GM12873 (cell line): ENCODE results near the gene LRRC41.

ENCODE experiments used
- CTCF ChIP-seq: IDR thresholded peaks from 2 replicates; pipeline ENCODE4 v1.5.1; 2012; ENCODE audit warnings: low read depth, mild to moderate bottlenecking, moderate library complexity, low read length, control low read depth; ENCODE audit not compliant: insufficient read depth; ENCODE audit errors: missing control alignments

The LRRC41 gene

GRCh38 chr1:46289134-46289494 lies 14.3 kb downstream of the LRRC41 start:
- no peak for TF ChIP-seq CTCF

- no peak for TF ChIP-seq CTCF
These were observed 14.8 kb downstream of the LRRC41 start for GRCh38 chr1:46288485-46289133.

- no peak for TF ChIP-seq CTCF
These were observed 17.5 kb downstream of the LRRC41 start for GRCh38 chr1:46285730-46286477.

- no peak for TF ChIP-seq CTCF
These were observed 18.5 kb downstream of the LRRC41 start for GRCh38 chr1:46284597-46285564.

GRCh38 chr1:46284058-46284457 lies 19.4 kb downstream of the LRRC41 start:
- no peak for TF ChIP-seq CTCF

GRCh38 chr1:46281021-46281420 lies 22.4 kb downstream of the LRRC41 start:
- TF ChIP-seq CTCF = no peak

- no peak for TF ChIP-seq CTCF
These were observed 23.3 kb downstream of the LRRC41 start for GRCh38 chr1:46280092-46280491.
